ENCODE results near the gene KCTD16.

DNA sequence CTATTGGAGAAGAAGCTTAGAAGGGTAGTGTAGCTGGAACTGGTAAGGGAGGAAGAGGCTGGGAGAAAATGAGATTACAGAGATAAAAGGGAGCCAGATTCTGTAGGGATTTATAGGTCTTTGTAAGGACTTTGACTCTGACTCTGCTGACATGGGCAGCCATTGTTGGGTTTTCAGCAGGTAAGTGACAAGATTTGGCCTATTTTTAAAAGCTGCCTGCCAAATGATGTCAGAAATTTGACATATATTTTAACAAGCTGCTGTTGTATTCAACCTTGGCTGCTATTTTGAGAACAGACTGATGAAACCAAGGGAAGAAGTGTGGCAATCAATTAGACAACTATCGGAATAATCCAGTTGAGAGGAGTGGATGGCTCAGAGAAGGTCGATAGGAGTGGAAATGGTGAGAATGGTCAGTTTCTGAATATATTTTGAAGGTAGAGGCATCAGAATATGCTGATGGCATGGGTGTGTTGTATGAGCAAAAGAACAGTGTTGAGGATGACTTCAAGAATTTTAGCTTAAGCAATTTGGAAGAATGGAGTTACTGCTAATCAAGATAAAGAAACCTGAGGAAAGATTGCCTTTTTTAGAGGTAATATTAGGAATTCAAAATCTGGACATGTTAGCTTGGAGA lies 56.8 kb downstream of the KCTD16 start:
- TF ChIP-seq, protein P1, sequence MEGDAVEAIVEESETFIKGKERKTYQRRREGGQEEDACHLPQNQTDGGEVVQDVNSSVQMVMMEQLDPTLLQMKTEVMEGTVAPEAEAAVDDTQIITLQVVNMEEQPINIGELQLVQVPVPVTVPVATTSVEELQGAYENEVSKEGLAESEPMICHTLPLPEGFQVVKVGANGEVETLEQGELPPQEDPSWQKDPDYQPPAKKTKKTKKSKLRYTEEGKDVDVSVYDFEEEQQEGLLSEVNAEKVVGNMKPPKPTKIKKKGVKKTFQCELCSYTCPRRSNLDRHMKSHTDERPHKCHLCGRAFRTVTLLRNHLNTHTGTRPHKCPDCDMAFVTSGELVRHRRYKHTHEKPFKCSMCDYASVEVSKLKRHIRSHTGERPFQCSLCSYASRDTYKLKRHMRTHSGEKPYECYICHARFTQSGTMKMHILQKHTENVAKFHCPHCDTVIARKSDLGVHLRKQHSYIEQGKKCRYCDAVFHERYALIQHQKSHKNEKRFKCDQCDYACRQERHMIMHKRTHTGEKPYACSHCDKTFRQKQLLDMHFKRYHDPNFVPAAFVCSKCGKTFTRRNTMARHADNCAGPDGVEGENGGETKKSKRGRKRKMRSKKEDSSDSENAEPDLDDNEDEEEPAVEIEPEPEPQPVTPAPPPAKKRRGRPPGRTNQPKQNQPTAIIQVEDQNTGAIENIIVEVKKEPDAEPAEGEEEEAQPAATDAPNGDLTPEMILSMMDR (IDR thresholded peaks at IDR 0.05), result no peak
- TF ChIP-seq POLR2AphosphoS5 (IDR thresholded peaks at IDR 0.05; ENCODE audit: low read depth, low read length), result no peak
- no peak for TF ChIP-seq RFX5 (IDR thresholded peaks at IDR 0.05; ENCODE audit: low read length)
- TF ChIP-seq USF2 (IDR thresholded peaks at IDR 0.05; ENCODE audit: borderline replicate concordance, low read depth, low read length), result no peak
- no peak for TF ChIP-seq TCF12 (IDR thresholded peaks at IDR 0.05)
- no peak for TF ChIP-seq TEAD4 (IDR thresholded peaks at IDR 0.05; ENCODE audit: borderline replicate concordance, insufficient read depth)
- TF ChIP-seq YY1 (IDR thresholded peaks at IDR 0.05; ENCODE audit: low read depth), result no peak

All from SK-N-SH (cell line).